Gastrocnemius medialis (tissue), 4 donors: Measurements from ENCODE around the gene UBE2E1. TPM values are rescaled to one million over a fixed set of nuclear protein-coding genes. Genes with fewer than 3 reads are reported as not detected.

Source experiments
- ATAC-seq, 2 donors: fragments of 150-250 bp; one replicate each; pipeline ENCODE4 v1.9.1; 2016
- DNase-seq, 2 donors: peaks; one replicate each; pipeline ENCODE4 v3.0.0-alpha.2; 2019
- H3K27ac ChIP-seq, 4 donors: fragments of 200-600 bp; sonication (generic); 1 replicate in 1 of 4; 2 replicates in 3 of 4; pipeline ENCODE4 v1.5.1; 2016 to 2018; ENCODE audit warnings: mild to moderate bottlenecking in 2 of 4, moderate library complexity in 1 of 4
- H3K27me3 ChIP-seq, 3 donors: fragments of 200-600 bp; sonication (generic) in 2 of 3; 1 replicate in 1 of 3; 2 replicates in 2 of 3; pipeline versions ENCODE4 v1.5.1 to v1.6.0; 2016 to 2019; ENCODE audit warnings: mild to moderate bottlenecking in 1 of 3, moderate library complexity in 1 of 3
- H3K36me3 ChIP-seq, 2 donors: fragments of 200-600 bp; sonication (generic) in 1 of 2; one replicate each; pipeline ENCODE4 v1.5.1; 2017 to 2018
- H3K4me1 ChIP-seq, 2 donors: fragments of 200-600 bp; sonication (generic) in 1 of 2; one replicate each; pipeline ENCODE4 v1.5.1; 2016 to 2017; ENCODE audit warnings: mild to moderate bottlenecking in 2 of 2
- H3K4me3 ChIP-seq, 4 donors: fragments of 200-600 bp; sonication (generic) in 3 of 4; 1 replicate in 1 of 4; 2 replicates in 3 of 4; pipeline ENCODE4 v1.5.1; 2016 to 2019; ENCODE audit warnings: mild to moderate bottlenecking in 2 of 4
- H3K9me3 ChIP-seq, 3 donors: fragments of 200-600 bp; sonication (generic) in 2 of 3; 1 replicate in 1 of 3; 2 replicates in 2 of 3; pipeline ENCODE4 v1.5.1; 2016 to 2019
- POLR2A ChIP-seq, 2 donors: fragments of 450-650 bp; IDR thresholded peaks; one replicate each; pipeline ENCODE4 v1.6.1; 2017; ENCODE audit warnings: antibody characterized with exemption in 2 of 2, mild to moderate bottlenecking in 2 of 2, moderate library complexity in 2 of 2
- in situ Hi-C, 4 donors: fragments of 200-750 bp; cut with MboI; loops; one replicate each; pipeline versions ENCODE4 v1.15.0 to v1.8.0; 2017; ENCODE audit warnings: low sequenced_read_pairs in 4 of 4
- intact Hi-C: fragments of 100-400 bp; cut with DNase I; formaldehyde crosslinking; loops from one replicate; pipeline ENCODE4 v1.15.1; 2023; ENCODE audit warnings: low total_unique reads
- total RNA-seq, 4 donors: library from RNA; depleted of rRNA; stranded (reverse); fragments of >200 nt; gene quantifications; one replicate each; pipeline versions ENCODE4 v1.1.0 to v1.2.3, GENCODE V29; 2016
- TF ChIP-seq, protein P1 (sequence below), 5 experiments: fragments of 450-650 bp in 3 of 5; fragments of 200-600 bp in 2 of 5; sonication (generic) in 2 of 5; IDR thresholded peaks in 4 of 5; conservative IDR thresholded peaks in 1 of 5; 1 replicate in 4 of 5; 2 replicates in 1 of 5; pipeline ENCODE4 v1.5.1; 2016 to 2019; ENCODE audit warnings: antibody characterized with exemption in 5 of 5, mild to moderate bottlenecking in 3 of 5, moderate library complexity in 3 of 5

The UBE2E1 gene
- total RNA-seq, 4 donors from 2014 or later, result 54.8 to 153 (median 109) TPM

DNA sequence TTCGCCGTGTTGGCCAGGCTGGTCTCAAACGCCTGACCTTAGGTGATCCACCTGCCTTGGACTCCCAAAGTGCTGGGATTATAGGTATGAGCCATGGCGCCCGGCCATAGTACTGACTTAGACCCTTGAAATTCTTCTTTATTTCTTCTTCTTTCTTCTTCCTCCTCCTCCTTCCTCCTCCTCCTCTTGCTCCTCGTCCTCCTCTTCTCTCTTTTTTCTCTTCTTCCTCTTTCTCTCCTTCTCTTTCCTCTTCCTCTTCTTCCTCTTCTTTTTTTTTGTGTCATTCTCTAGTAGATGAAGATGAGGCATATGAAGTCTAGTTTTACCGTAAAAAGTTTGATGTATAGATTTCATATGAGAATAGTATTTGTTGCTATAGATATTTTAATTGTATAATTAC is 120.5 kb downstream of the UBE2E1 start:
- H3K4me3 ChIP-seq, result no peak overlapping the region
- no peaks in the 10 kb centered on the region for H3K4me1 ChIP-seq
- TF ChIP-seq, protein P1, sequence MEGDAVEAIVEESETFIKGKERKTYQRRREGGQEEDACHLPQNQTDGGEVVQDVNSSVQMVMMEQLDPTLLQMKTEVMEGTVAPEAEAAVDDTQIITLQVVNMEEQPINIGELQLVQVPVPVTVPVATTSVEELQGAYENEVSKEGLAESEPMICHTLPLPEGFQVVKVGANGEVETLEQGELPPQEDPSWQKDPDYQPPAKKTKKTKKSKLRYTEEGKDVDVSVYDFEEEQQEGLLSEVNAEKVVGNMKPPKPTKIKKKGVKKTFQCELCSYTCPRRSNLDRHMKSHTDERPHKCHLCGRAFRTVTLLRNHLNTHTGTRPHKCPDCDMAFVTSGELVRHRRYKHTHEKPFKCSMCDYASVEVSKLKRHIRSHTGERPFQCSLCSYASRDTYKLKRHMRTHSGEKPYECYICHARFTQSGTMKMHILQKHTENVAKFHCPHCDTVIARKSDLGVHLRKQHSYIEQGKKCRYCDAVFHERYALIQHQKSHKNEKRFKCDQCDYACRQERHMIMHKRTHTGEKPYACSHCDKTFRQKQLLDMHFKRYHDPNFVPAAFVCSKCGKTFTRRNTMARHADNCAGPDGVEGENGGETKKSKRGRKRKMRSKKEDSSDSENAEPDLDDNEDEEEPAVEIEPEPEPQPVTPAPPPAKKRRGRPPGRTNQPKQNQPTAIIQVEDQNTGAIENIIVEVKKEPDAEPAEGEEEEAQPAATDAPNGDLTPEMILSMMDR (IDR thresholded peaks at IDR 0.05 in 4 of 5, conservative IDR thresholded peaks at IDR 0.05 in 1 of 5), result no peak
- no peak for TF ChIP-seq POLR2A (IDR thresholded peaks at IDR 0.05)
- H3K27me3 ChIP-seq, result no peaks in the 10 kb centered on the region
- no peak overlapping the region for H3K27ac ChIP-seq
- in situ Hi-C loops, result no loop called here
- peaks cover 0 to 5% of the 10 kb centered on the region in 2 donors for H3K36me3 ChIP-seq
- DNase-seq, result no peak
- intact Hi-C loops, result no loop called here
- H3K9me3 ChIP-seq, result no peaks in the 10 kb centered on the region
- ATAC-seq, result no peak

DNA sequence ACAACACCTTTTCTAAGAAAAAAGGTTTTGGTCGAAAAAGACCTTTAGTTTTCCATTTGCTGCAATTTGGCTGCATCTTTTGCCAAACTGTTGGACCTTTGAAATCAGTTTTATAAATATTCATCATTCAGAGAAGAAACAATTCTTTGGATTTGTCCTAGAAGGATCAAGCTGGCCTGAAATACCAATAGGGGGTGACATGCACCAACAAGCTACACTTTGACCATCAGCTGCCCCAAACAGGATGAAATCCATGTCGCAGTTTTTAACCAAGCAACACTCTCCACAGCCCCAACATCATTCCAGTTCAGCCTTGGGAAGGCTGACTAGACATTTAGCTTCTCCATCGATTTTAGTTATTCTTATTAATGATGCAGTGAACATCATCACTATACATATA is 121.0 kb downstream of the UBE2E1 start:
- DNase-seq (no peak), ATAC-seq (no peak)
- in situ Hi-C loops (no loop called here), intact Hi-C loops (no loop called here)
- Histone ChIP-seq H3K27ac (no peak overlapping the region), H3K9me3 (no peaks in the 10 kb centered on the region), H3K4me3 (no peak overlapping the region), H3K36me3 (peaks cover 0 to 4% of the 10 kb centered on the region in 2 donors), H3K4me1 (no peaks in the 10 kb centered on the region), H3K27me3 (no peaks in the 10 kb centered on the region)
- TF ChIP-seq, protein P1 (IDR thresholded peaks at IDR 0.05 in 4 of 5, conservative IDR thresholded peaks at IDR 0.05 in 1 of 5), result no peak
- no peak for TF ChIP-seq POLR2A (IDR thresholded peaks at IDR 0.05)

DNA sequence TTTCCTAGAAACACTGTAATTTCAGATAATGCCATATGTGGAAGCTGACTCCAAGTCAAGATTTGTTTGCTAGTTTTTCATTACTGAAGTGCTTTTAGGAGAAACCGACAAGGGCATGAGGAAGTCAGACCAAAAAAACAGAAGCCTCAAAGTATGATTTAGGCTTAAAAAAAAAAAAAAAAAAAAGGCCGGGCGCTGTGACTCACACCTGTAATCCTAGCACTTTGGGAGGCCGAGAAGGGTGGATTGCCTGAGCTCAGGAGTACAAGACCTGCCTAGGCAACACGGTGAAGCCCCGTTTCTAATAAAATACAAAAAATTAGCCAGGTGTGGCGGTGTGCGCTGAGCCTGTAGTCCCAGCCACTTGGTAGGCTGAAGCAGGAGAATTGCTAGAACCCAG is 122.8 kb downstream of the UBE2E1 start:
- ATAC-seq (no peak), DNase-seq (no peak)
- Histone ChIP-seq H3K27ac (no peak overlapping the region), H3K9me3 (no peaks in the 10 kb centered on the region), H3K4me3 (no peak overlapping the region), H3K36me3 (no peaks in the 10 kb centered on the region), H3K27me3 (no peaks in the 10 kb centered on the region), H3K4me1 (no peaks in the 10 kb centered on the region)
- TF ChIP-seq, protein P1 (IDR thresholded peaks at IDR 0.05 in 4 of 5, conservative IDR thresholded peaks at IDR 0.05 in 1 of 5), result no peak
- TF ChIP-seq POLR2A (IDR thresholded peaks at IDR 0.05), result no peak
- intact Hi-C loops, result no loop called here
- in situ Hi-C loops, result no loop called here

DNA sequence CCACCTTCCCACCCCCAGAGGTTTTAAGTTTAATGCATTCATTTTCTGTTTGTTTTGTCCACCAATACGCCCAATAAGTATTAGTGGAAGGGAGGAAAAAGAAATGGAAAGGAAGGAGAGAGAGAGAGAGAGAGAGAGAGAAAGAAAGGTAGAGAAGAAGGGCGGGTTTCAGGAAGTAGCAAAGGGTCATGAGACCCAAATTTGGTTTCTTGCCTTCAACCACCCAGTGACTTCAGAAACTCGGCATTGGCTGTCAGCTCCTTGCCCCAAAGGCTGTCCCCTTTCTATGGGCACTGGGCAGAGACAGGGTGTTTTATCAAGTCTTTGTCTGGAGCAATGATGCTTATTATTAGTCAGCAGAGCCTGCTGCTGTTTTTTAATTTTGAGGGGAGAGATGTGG is 125.8 kb downstream of the UBE2E1 start:
- TF ChIP-seq, protein P1 (IDR thresholded peaks at IDR 0.05 in 4 of 5, conservative IDR thresholded peaks at IDR 0.05 in 1 of 5), result no peak
- no peak for TF ChIP-seq POLR2A (IDR thresholded peaks at IDR 0.05)
- ATAC-seq, result no peak
- Histone ChIP-seq H3K36me3 (no peaks in the 10 kb centered on the region), H3K9me3 (no peaks in the 10 kb centered on the region), H3K4me1 (no peaks in the 10 kb centered on the region), H3K4me3 (no peak overlapping the region), H3K27me3 (no peaks in the 10 kb centered on the region), H3K27ac (no peak overlapping the region)
- intact Hi-C loops, result no loop called here
- DNase-seq, result no peak
- in situ Hi-C loops, result no loop called here

DNA sequence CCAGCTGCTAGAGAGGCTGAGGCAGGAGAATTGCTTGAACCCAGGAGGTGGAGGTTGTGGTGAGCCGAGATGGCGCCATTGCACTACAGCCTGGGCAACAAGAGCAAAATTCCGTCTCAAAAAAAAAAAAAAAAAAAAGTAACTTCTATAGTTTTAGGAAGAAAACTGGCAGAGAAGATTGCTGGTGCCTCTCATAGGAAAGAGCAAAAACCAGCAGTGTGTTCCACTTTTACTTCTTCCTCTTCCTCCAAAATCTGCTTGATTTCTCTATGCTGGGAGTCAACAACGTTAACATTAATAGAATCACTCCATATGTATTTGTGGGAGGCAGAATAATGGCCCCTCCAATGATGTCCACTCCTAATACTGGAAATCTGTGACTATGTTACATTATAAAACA is 126.8 kb downstream of the UBE2E1 start:
- TF ChIP-seq POLR2A (IDR thresholded peaks at IDR 0.05), result no peak
- TF ChIP-seq, protein P1 (IDR thresholded peaks at IDR 0.05 in 4 of 5, conservative IDR thresholded peaks at IDR 0.05 in 1 of 5), result no peak
- no peak for ATAC-seq
- Histone ChIP-seq H3K27ac (no peak overlapping the region), H3K27me3 (no peaks in the 10 kb centered on the region), H3K4me1 (no peaks in the 10 kb centered on the region), H3K36me3 (no peaks in the 10 kb centered on the region), H3K4me3 (no peak overlapping the region), H3K9me3 (no peaks in the 10 kb centered on the region)
- in situ Hi-C loops, result no loop called here
- intact Hi-C loops, result no loop called here
- no peak for DNase-seq
